Activated T-cell treated with anti-CD3 and anti-CD28 coated beads, Interleukin-2, amount 50 U/mL, for 1 hour (primary cell): ENCODE measurements around the gene ZDHHC22.

ENCODE experiments used
- DNase-seq: peaks from one replicate; pipeline ENCODE4 v3.0.0-alpha.2; 2020

The ZDHHC22 gene

GRCh38 chr14:77102154-77102553, 39.4 kb downstream of the ZDHHC22 start:
- DNase-seq = no peak

- no peak for DNase-seq
Observed at GRCh38 chr14:77100961-77101360, 40.6 kb downstream of the ZDHHC22 start.

- no peak for DNase-seq
Observed at GRCh38 chr14:77099425-77100167, 42.0 kb downstream of the ZDHHC22 start.

GRCh38 chr14:77098529-77099353, 42.9 kb downstream of the ZDHHC22 start:
- DNase-seq = no peak

- DNase-seq = peak; percentile 97
Observed at GRCh38 chr14:77097700-77098528, 43.7 kb downstream of the ZDHHC22 start, which contains the start of gene CIPC. Gene CIPC (plus strand): TSS chr14:77098258. CDS start chr14:77105709, 7,451 bp downstream.

GRCh38 chr14:77097006-77097699, 44.4 kb downstream of the ZDHHC22 start:
- no peak for DNase-seq

GRCh38 chr14:77094672-77095284, 46.8 kb downstream of the ZDHHC22 start:
- DNase-seq = peak; percentile 73

- no peak for DNase-seq
Observed at GRCh38 chr14:77092676-77093075, 48.9 kb downstream of the ZDHHC22 start.

GRCh38 chr14:77091518-77091917, 50.1 kb downstream of the ZDHHC22 start:
- no peak for DNase-seq

GRCh38 chr14:77088645-77089044, 52.9 kb downstream of the ZDHHC22 start:
- DNase-seq = no peak

GRCh38 chr14:77088219-77088618, 53.4 kb downstream of the ZDHHC22 start:
- no peak for DNase-seq

- no peak for DNase-seq
Observed at GRCh38 chr14:77087631-77088030, 54.0 kb downstream of the ZDHHC22 start.

GRCh38 chr14:77086951-77087350, 54.6 kb downstream of the ZDHHC22 start:
- DNase-seq = no peak

- no peak for DNase-seq
Observed at GRCh38 chr14:77086017-77086727, 55.4 kb downstream of the ZDHHC22 start.

- no peak for DNase-seq
Observed at GRCh38 chr14:77085538-77085937, 56.1 kb downstream of the ZDHHC22 start.

GRCh38 chr14:77084985-77085384, 56.6 kb downstream of the ZDHHC22 start:
- DNase-seq = no peak

GRCh38 chr14:77083082-77083481, 58.5 kb downstream of the ZDHHC22 start:
- DNase-seq = no peak

- DNase-seq = no peak
Observed at GRCh38 chr14:77082356-77082755, 59.2 kb downstream of the ZDHHC22 start.
